Activated gamma-delta T cell (primary cell): ENCODE data around the gene TMEM109.

Source experiments
- DNase-seq: peaks from one replicate; lab custom pipeline; 2025; lab: John Stamatoyannopoulos, UW

The TMEM109 gene

GRCh38 chr11:60970890-60971289 lies 56.9 kb downstream of the TMEM109 start:
- DNase-seq, result no peak

- DNase-seq, result no peak
These were observed 57.6 kb downstream of the TMEM109 start, which contains the start of gene CD6 for GRCh38 chr11:60971520-60971919. Gene CD6 (plus strand): TSS chr11:60971680. CDS start chr11:60971866, 186 bp downstream.

GRCh38 chr11:60972182-60973030 lies 58.4 kb downstream of the TMEM109 start:
- no peak for DNase-seq
